K562 (cell line): ENCODE results near the gene KLK2. TPM values are rescaled to one million over a fixed set of nuclear protein-coding genes. Genes with fewer than 3 reads are reported as not detected.
A peak's percentile ranks its signal among the peaks of the same experiment; 100 is the strongest.

Source experiments
- CBFA2T2 ChIP-seq: fragments of 450-650 bp; conservative IDR thresholded peaks from 2 replicates; pipeline ENCODE4 v1.6.1; 2017; ENCODE audit warnings: mild to moderate bottlenecking
- EP400 ChIP-seq: fragments of 450-650 bp; IDR thresholded peaks from 2 replicates; pipeline ENCODE4 v1.6.1; 2017; ENCODE audit warnings: antibody characterized with exemption, mild to moderate bottlenecking, moderate library complexity
- HDGF ChIP-seq: fragments of 450-650 bp; IDR thresholded peaks from 2 replicates; pipeline ENCODE4 v1.6.1; 2016
- HIVEP1 ChIP-seq: fragments of 250-450 bp; sonication (Bioruptor Pico); IDR thresholded peaks from 2 replicates; pipeline ENCODE4 v1.4.0; 2020; ENCODE audit warnings: mild to moderate bottlenecking
- HOXB6 ChIP-seq: fragments of 250-450 bp; sonication (Bioruptor Pico); IDR thresholded peaks from 2 replicates; pipeline ENCODE4 v1.5.1; 2022; ENCODE audit warnings: mild to moderate bottlenecking, borderline replicate concordance
- ILF3 ChIP-seq: fragments of 450-650 bp; IDR thresholded peaks from 2 replicates; pipeline ENCODE4 v1.6.1; 2018; ENCODE audit warnings: antibody characterized with exemption, mild to moderate bottlenecking, moderate library complexity, borderline replicate concordance
- KAT7 ChIP-seq: sonication (generic); formaldehyde crosslinking; IDR thresholded peaks from 2 replicates; pipeline ENCODE4 v1.8.0; 2022; ENCODE audit warnings: missing genetic modification reagents, mild to moderate bottlenecking, borderline replicate concordance
- PCBP2 ChIP-seq: fragments of 200-400 bp; formaldehyde crosslinking; IDR thresholded peaks from 2 replicates; pipeline ENCODE4 v1.6.1; 2018; ENCODE audit warnings: low read length, low read depth, mild to moderate bottlenecking, moderate library complexity; ENCODE audit not compliant: poor library complexity, severe bottlenecking
- PHF20 ChIP-seq: fragments of 450-650 bp; IDR thresholded peaks from 2 replicates; pipeline ENCODE4 v1.6.1; 2018; ENCODE audit not compliant: partially characterized antibody
- SIX5 ChIP-seq, 2 experiments: IDR thresholded peaks; 2 replicates each; pipeline ENCODE4 v1.6.1; 2011; ENCODE audit warnings: low read length in 2 of 2, borderline replicate concordance in 1 of 2, low read depth in 1 of 2, mild to moderate bottlenecking in 1 of 2, moderate library complexity in 1 of 2; ENCODE audit not compliant: insufficient read depth in 1 of 2
- SNRNP70 ChIP-seq: fragments of 200-400 bp; formaldehyde crosslinking; optimal IDR thresholded peaks from 2 replicates; pipeline ENCODE3; 2017; ENCODE audit warnings: low read depth, low read length
- TARDBP ChIP-seq: fragments of 450-650 bp; IDR thresholded peaks from 2 replicates; pipeline ENCODE4 v1.6.1; 2016
- ZBTB17 ChIP-seq: fragments of 450-650 bp; formaldehyde crosslinking; IDR thresholded peaks from 2 replicates; pipeline ENCODE4 v1.4.0; 2020; ENCODE audit warnings: mild to moderate bottlenecking
- ZC3H8 ChIP-seq: fragments of 450-650 bp; IDR thresholded peaks from 2 replicates; pipeline ENCODE4 v1.6.1; 2017
- ZFP36 ChIP-seq: fragments of 150-350 bp; IDR thresholded peaks from 2 replicates; pipeline ENCODE4 v1.6.1; 2018; ENCODE audit warnings: low read length, low read depth; ENCODE audit not compliant: partially characterized antibody
- ZNF124 ChIP-seq: sonication (generic); formaldehyde crosslinking; IDR thresholded peaks from 2 replicates; pipeline ENCODE4 v1.8.1; 2022; ENCODE audit warnings: missing genetic modification reagents
- ZNF224 ChIP-seq: sonication (generic); formaldehyde crosslinking; IDR thresholded peaks from 2 replicates; pipeline ENCODE4 v1.8.0; 2022; ENCODE audit warnings: mild to moderate bottlenecking, missing genetic modification reagents
- ZNF41 ChIP-seq: fragments of 250-450 bp; sonication (Bioruptor Pico); conservative IDR thresholded peaks from 2 replicates; pipeline ENCODE4 v1.4.0; 2020; ENCODE audit warnings: mild to moderate bottlenecking
- ZNF561 ChIP-seq: fragments of 450-650 bp; formaldehyde crosslinking; conservative IDR thresholded peaks from 2 replicates; pipeline ENCODE4 v1.4.0; 2020; ENCODE audit warnings: mild to moderate bottlenecking, moderate library complexity
- ZNF76 ChIP-seq: fragments of 250-450 bp; sonication (Bioruptor Pico); IDR thresholded peaks from 2 replicates; pipeline ENCODE4 v1.4.0; 2020; ENCODE audit warnings: mild to moderate bottlenecking, moderate library complexity, borderline replicate concordance
- polyA plus RNA-seq, 8 experiments: library from polyadenylated mRNA; depleted of rRNA in 4 of 8; stranded (reverse) in 5 of 8; unstranded in 3 of 8; fragments of >200 nt; fragmentation: Nextera tagmentation in 2 of 8; fragmentation: Illumina TruSeq in 1 of 8; extraction: Ambion mirVana in 2 of 8; extraction: Trizol in 1 of 8; gene quantifications; 2 replicates each; pipeline versions ENCODE4 v1.2.1 to v1.2.3, GENCODE V29; 2011 to 2014; ENCODE audit warnings: inconsistent platforms in 1 of 8, missing spikeins in 1 of 8
- total RNA-seq, 7 experiments: library from RNA; depleted of rRNA in 6 of 7; stranded (reverse); fragments of >200 nt in 6 of 7; fragmentation: Illumina TruSeq in 2 of 7; extraction: Trizol in 2 of 7; gene quantifications; 2 replicates each; pipeline versions ENCODE4 v1.2.1 to v1.2.3, GENCODE V29; 2011 to 2021; ENCODE audit warnings: low replicate concordance in 1 of 7
- TF ChIP-seq, protein P1 (sequence below), 3 experiments: fragments of 200-800 bp in 1 of 3; sonication (Bioruptor generic) in 1 of 3; sonication (generic) in 1 of 3; formaldehyde crosslinking in 1 of 3; IDR thresholded peaks; 2 replicates each; pipeline versions ENCODE4 v1.6.1 to v1.8.0; 2016 to 2022; ENCODE audit warnings: mild to moderate bottlenecking in 2 of 3, missing compliant biosample characterization in 2 of 3, missing genetic modification characterization in 2 of 3, missing genetic modification reagents in 1 of 3
- TF ChIP-seq, protein P2 (sequence below): fragments of 250-450 bp; sonication (Bioruptor Pico); IDR thresholded peaks from 2 replicates; pipeline ENCODE4 v1.5.0; 2021
- TF ChIP-seq, protein P3 (sequence below): fragments of 450-650 bp; IDR thresholded peaks from 2 replicates; pipeline ENCODE4 v1.6.1; 2016; ENCODE audit warnings: missing biosample characterization, missing genetic modification characterization
- TF ChIP-seq, protein P4 (sequence below), 2 experiments: fragments of 250-450 bp in 1 of 2; fragments of 450-650 bp in 1 of 2; sonication (Bioruptor Pico) in 1 of 2; IDR thresholded peaks; 2 replicates each; pipeline versions ENCODE4 v1.6.1 to v1.8.0; 2016 to 2021; ENCODE audit warnings: mild to moderate bottlenecking in 2 of 2, moderate library complexity in 2 of 2, missing compliant biosample characterization in 1 of 2, missing genetic modification characterization in 1 of 2

Gene KLK2
- total and polyA plus RNA-seq, 9 of the 15 experiments (the other 6 are each of a cell fraction or from before 2014, with no cell fraction given), result 0.11 to 0.47 (median 0.23) TPM; not detected in 1

DNA sequence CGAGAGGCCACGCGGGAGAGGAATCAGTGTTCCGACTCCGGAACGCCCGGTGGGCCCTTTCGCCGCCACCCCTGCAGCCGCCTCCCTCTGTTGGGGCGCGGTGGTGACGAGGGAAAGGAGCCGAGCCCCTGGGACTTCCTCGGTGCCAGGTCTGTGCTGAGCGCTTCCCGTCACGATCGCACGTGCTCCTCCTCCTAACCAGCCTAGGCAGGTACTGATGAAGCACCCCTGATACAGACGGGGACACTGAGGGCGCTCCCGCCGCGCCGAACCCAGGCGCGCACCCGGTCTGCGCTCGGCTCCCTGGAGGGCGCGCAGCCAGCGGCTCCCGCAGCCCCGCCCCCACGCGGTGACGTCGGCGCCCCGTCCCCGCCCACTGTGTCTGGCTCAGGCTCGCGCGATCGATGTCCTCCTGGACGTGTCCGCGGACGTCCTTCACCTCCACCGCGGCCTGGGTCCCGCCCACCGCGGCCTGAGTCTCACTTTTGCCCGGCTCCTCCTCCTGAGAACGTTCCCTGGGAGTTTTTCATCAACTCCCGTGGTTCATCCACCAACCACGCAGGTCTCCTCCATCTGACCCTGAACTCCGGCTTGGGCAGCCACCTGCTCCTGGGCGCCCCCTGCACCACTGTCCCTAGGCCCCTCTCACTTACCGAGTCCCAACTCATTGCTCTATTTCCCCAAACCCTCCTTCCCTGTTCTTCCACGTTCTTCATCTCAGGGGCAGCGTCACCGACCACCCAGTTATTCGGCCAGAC, 37.3 kb upstream of the KLK2 start (continued):
- TF ChIP-seq, protein P1, sequence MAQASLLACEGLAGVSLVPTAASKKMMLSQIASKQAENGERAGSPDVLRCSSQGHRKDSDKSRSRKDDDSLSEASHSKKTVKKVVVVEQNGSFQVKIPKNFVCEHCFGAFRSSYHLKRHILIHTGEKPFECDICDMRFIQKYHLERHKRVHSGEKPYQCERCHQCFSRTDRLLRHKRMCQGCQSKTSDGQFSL (CRISPR knock-in tag; IDR thresholded peaks at IDR 0.05), result 0 out of 2 replicates have a peak, but pooled peaks have one; percentile 26
- TF ChIP-seq, protein P1 (tag; IDR thresholded peaks at IDR 0.05), result no peak
- TF ChIP-seq EP400 (peak; percentile 61), ZC3H8 (no peak), KAT7 (CRISPR knock-in tag) (no peak; the same call in 1 of the 2 replicates), HDGF (0 out of 2 replicates have a peak, but pooled peaks have one; percentile 45), ZBTB17 (CRISPR knock-in tag) (peak; percentile 79; the same call in 1 of the 2 replicates), HIVEP1 (0 out of 2 replicates have a peak, but pooled peaks have one; percentile 71), ZNF224 (CRISPR knock-in tag) (no peak), TARDBP (no peak), PHF20 (peak; percentile 40), ZNF124 (CRISPR knock-in tag) (0 out of 2 replicates have a peak, but pooled peaks have one; percentile 45), ZFP36 (no peak), SNRNP70 (no peak), SIX5 (IDR thresholded peaks at IDR 0.05; ENCODE audit: borderline replicate concordance in 1 of 2, insufficient read depth in 1 of 2, low read depth in 1 of 2, low read length in 2 of 2) (no peak), CBFA2T2 (no peak), ZNF76 (CRISPR knock-in tag) (peak; percentile 83), ZNF41 (no peak), ILF3 (no peak), PCBP2 (no peak), HOXB6 (CRISPR knock-in tag) (no peak), ZNF561 (no peak)
- TF ChIP-seq, protein P2, sequence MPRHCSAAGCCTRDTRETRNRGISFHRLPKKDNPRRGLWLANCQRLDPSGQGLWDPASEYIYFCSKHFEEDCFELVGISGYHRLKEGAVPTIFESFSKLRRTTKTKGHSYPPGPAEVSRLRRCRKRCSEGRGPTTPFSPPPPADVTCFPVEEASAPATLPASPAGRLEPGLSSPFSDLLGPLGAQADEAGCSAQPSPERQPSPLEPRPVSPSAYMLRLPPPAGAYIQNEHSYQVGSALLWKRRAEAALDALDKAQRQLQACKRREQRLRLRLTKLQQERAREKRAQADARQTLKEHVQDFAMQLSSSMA (CRISPR knock-in tag), result 0 out of 2 replicates have a peak, but pooled peaks have one; percentile 51
- TF ChIP-seq, protein P3, sequence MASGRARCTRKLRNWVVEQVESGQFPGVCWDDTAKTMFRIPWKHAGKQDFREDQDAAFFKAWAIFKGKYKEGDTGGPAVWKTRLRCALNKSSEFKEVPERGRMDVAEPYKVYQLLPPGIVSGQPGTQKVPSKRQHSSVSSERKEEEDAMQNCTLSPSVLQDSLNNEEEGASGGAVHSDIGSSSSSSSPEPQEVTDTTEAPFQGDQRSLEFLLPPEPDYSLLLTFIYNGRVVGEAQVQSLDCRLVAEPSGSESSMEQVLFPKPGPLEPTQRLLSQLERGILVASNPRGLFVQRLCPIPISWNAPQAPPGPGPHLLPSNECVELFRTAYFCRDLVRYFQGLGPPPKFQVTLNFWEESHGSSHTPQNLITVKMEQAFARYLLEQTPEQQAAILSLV (tag), result no peak
- TF ChIP-seq, protein P4, sequence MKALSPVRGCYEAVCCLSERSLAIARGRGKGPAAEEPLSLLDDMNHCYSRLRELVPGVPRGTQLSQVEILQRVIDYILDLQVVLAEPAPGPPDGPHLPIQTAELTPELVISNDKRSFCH (CRISPR knock-in tag; IDR thresholded peaks at IDR 0.05), result no peak
- TF ChIP-seq, protein P4 (tag; IDR thresholded peaks at IDR 0.05), result peak; percentile 50; the same call in 1 of the 2 replicates
